GM18505 (cell line): ENCODE data around the gene PKHD1.
A peak's percentile ranks its signal among the peaks of the same experiment; 100 is the strongest.
"Not testable (repeated sequence)": the region's sequence is repeated elsewhere in the genome, so short reads cannot be mapped to it uniquely, and the experiment has no call there.

ENCODE experiments used
- ATAC-seq: cut with Tn5 transposase; IDR thresholded peaks from one replicate; pipeline ENCODE4 v1.9.1; 2021; ENCODE audit not compliant: unreplicated experiment
- POLR2A ChIP-seq: IDR thresholded peaks from 4 replicates; pipeline ENCODE4 v1.6.1; 2011; ENCODE audit warnings: borderline replicate concordance; ENCODE audit not compliant: insufficient read depth, insufficient read length; ENCODE audit errors: extremely low read depth

The PKHD1 gene

GRCh38 chr6:51891784-51892183 lies 195.6 kb downstream of the PKHD1 start:
- no peak for ATAC-seq
- no peak for TF ChIP-seq POLR2A

- no peak for ATAC-seq
- no peak for TF ChIP-seq POLR2A
Observed at GRCh38 chr6:51887859-51888258, 199.6 kb downstream of the PKHD1 start.

- no peak for ATAC-seq
- TF ChIP-seq POLR2A = no peak
Observed at GRCh38 chr6:51885957-51886356, 201.5 kb downstream of the PKHD1 start.

GRCh38 chr6:51868591-51869355 lies 218.6 kb downstream of the PKHD1 start:
- TF ChIP-seq POLR2A = no peak
- ATAC-seq = no peak

- no peak for ATAC-seq
- TF ChIP-seq POLR2A = no peak
Observed at GRCh38 chr6:51866867-51867266, 220.5 kb downstream of the PKHD1 start.

GRCh38 chr6:51865996-51866395 lies 221.4 kb downstream of the PKHD1 start:
- TF ChIP-seq POLR2A = no peak
- no peak for ATAC-seq

- ATAC-seq = no peak
- TF ChIP-seq POLR2A = no peak
Observed at GRCh38 chr6:51865176-51865575, 222.2 kb downstream of the PKHD1 start.

- no peak for TF ChIP-seq POLR2A
- ATAC-seq = no peak
Observed at GRCh38 chr6:51857134-51857533, 230.3 kb downstream of the PKHD1 start.

GRCh38 chr6:51856508-51856907 lies 230.9 kb downstream of the PKHD1 start:
- TF ChIP-seq POLR2A = no peak
- ATAC-seq = no peak

- ATAC-seq = peak; percentile 66
- no peak for TF ChIP-seq POLR2A
Observed at GRCh38 chr6:51855310-51856082, 231.9 kb downstream of the PKHD1 start.

GRCh38 chr6:51854876-51855275 lies 232.5 kb downstream of the PKHD1 start:
- ATAC-seq = no peak
- TF ChIP-seq POLR2A = no peak

- TF ChIP-seq POLR2A = no peak
Observed at GRCh38 chr6:51854347-51854746, 233.1 kb downstream of the PKHD1 start.

GRCh38 chr6:51853109-51853508 lies 234.3 kb downstream of the PKHD1 start:
- not testable (repeated sequence) for ATAC-seq

More at GRCh38 chr6:51854347-51854746, 233.1 kb downstream of the PKHD1 start:
- ATAC-seq = no peak

- ATAC-seq = no peak
- TF ChIP-seq POLR2A = no peak
Observed at GRCh38 chr6:51846531-51846930, 240.9 kb downstream of the PKHD1 start.
